IMR-90 (cell line): ENCODE data around the gene NEURL1B. TPM values are rescaled to one million over a fixed set of nuclear protein-coding genes. Genes with fewer than 3 reads are reported as not detected.
A peak's percentile ranks its signal among the peaks of the same experiment; 100 is the strongest.

ENCODE experiments used
- ATAC-seq: fragments of 200-7000 bp; cut with Tn5 transposase; 2 replicates; pipeline ENCODE4 v1.9.1; 2020; ENCODE audit warnings: low read depth, mild to moderate bottlenecking, moderate library complexity
- BruUV-seq: library from RNA; stranded (reverse); fragments of 400-500 nt; replicated peaks from 2 replicates; lab custom pipeline; 2021; lab: Mats Ljungman, UMichigan
- CTCF ChIA-PET: fragments of 300-600 bp; formaldehyde crosslinking; extraction: SDS; loops from one replicate; lab custom pipeline; 2021; ENCODE audit warnings: antibody characterized with exemption; lab: Yijun Ruan, JAX
- POLR2A ChIA-PET: fragments of 300-600 bp; sonication (Branson Sonifier 250); formaldehyde crosslinking; loops from one replicate; lab custom pipeline; 2022; ENCODE audit warnings: antibody characterized with exemption; ENCODE audit not compliant: unreplicated experiment; lab: Charles Lee
- DNase-seq: peaks from one replicate; pipeline ENCODE4 v3.0.0; 2013
- H2AFZ ChIP-seq: replicated peaks from 2 replicates; pipeline ENCODE3; 2013; ENCODE audit warnings: low read length, mild to moderate bottlenecking; ENCODE audit not compliant: poor library complexity
- H2AK5ac ChIP-seq: 2 replicates; pipeline ENCODE4 v1.6.1; 2013; ENCODE audit warnings: low read depth, low read length, inconsistent platforms
- H2AK9ac ChIP-seq: replicated peaks from 2 replicates; pipeline ENCODE3; 2013; ENCODE audit warnings: mild to moderate bottlenecking, low read depth, low read length, moderate library complexity; ENCODE audit not compliant: poor library complexity
- H2BK120ac ChIP-seq: 2 replicates; pipeline ENCODE4 v1.6.1; 2013; ENCODE audit warnings: low read depth, low read length, inconsistent platforms
- H2BK15ac ChIP-seq: 3 replicates; pipeline ENCODE4 v1.6.1; 2013; ENCODE audit warnings: low read depth, low read length, inconsistent platforms
- H2BK20ac ChIP-seq: 2 replicates; pipeline ENCODE4 v1.6.1; 2013; ENCODE audit warnings: low read depth, mild to moderate bottlenecking, inconsistent platforms, low read length, moderate library complexity
- H2BK5ac ChIP-seq: 2 replicates; pipeline ENCODE4 v1.6.1; 2013; ENCODE audit warnings: mild to moderate bottlenecking, low read depth, low read length, inconsistent platforms; ENCODE audit not compliant: poor library complexity, severe bottlenecking
- H3K14ac ChIP-seq: replicated peaks from 2 replicates; pipeline ENCODE4 v1.6.1; 2013; ENCODE audit warnings: low read depth, low read length, inconsistent platforms
- H3K18ac ChIP-seq: 2 replicates; pipeline ENCODE4 v1.6.1; 2013; ENCODE audit warnings: low read depth, low read length, control low read depth
- H3K23ac ChIP-seq: 2 replicates; pipeline ENCODE4 v1.6.1; 2013; ENCODE audit warnings: low read depth, low read length, inconsistent platforms
- H3K27ac ChIP-seq: 2 replicates; pipeline ENCODE4 v1.5.1; 2013; ENCODE audit warnings: mild to moderate bottlenecking, control low read depth, low read length; ENCODE audit not compliant: insufficient read depth
- H3K27me3 ChIP-seq: 2 replicates; pipeline ENCODE4 v1.6.1; 2013; ENCODE audit warnings: low read length; ENCODE audit not compliant: control insufficient read depth, insufficient read depth
- H3K36me3 ChIP-seq: 2 replicates; pipeline ENCODE4 v1.6.1; 2013; ENCODE audit warnings: low read length, mixed read lengths; ENCODE audit not compliant: control insufficient read depth, insufficient read depth
- H3K4ac ChIP-seq: 2 replicates; pipeline ENCODE4 v1.6.1; 2013; ENCODE audit warnings: low read depth, low read length, inconsistent platforms
- H3K4me1 ChIP-seq: 2 replicates; pipeline ENCODE4 v1.6.1; 2013; ENCODE audit warnings: low read length, mixed read lengths; ENCODE audit not compliant: control insufficient read depth, insufficient read depth
- H3K4me2 ChIP-seq: 2 replicates; pipeline ENCODE4 v1.6.1; 2013; ENCODE audit warnings: low read depth, mild to moderate bottlenecking, control low read depth, low read length, moderate library complexity
- H3K4me3 ChIP-seq: 2 replicates; pipeline ENCODE4 v1.5.1; 2013; ENCODE audit warnings: low read depth, mild to moderate bottlenecking, control low read depth, low read length, moderate library complexity; ENCODE audit not compliant: insufficient read depth
- H3K56ac ChIP-seq: 2 replicates; pipeline ENCODE4 v1.6.1; 2013; ENCODE audit warnings: low read length, inconsistent platforms; ENCODE audit not compliant: insufficient read depth; ENCODE audit errors: extremely low read depth
- H3K79me1 ChIP-seq, 2 experiments: 2 replicates each; pipeline ENCODE4 v1.6.1; 2013; ENCODE audit warnings: low read length in 2 of 2, inconsistent platforms in 1 of 2, low read depth in 1 of 2
- H3K9ac ChIP-seq: 2 replicates; pipeline ENCODE4 v1.6.1; 2013; ENCODE audit warnings: low read depth, low read length, control low read depth
- H3K9me1 ChIP-seq: 2 replicates; pipeline ENCODE4 v1.6.1; 2013; ENCODE audit warnings: low read length, inconsistent platforms; ENCODE audit not compliant: insufficient read depth
- H3K9me3 ChIP-seq: 2 replicates; pipeline ENCODE4 v1.6.1; 2013; ENCODE audit warnings: low read length; ENCODE audit not compliant: control insufficient read depth, insufficient read depth
- H4K20me1 ChIP-seq: 2 replicates; pipeline ENCODE4 v1.6.1; 2013; ENCODE audit warnings: low read length, inconsistent platforms; ENCODE audit not compliant: insufficient read depth
- H4K5ac ChIP-seq: 2 replicates; pipeline ENCODE4 v1.6.1; 2013; ENCODE audit warnings: mild to moderate bottlenecking, low read depth, low read length, control low read depth
- H4K8ac ChIP-seq, 2 experiments: 2 replicates each; pipeline ENCODE4 v1.6.1; 2013; ENCODE audit warnings: low read depth in 2 of 2, low read length in 2 of 2, control low read depth in 1 of 2, inconsistent platforms in 1 of 2
- H4K91ac ChIP-seq: 2 replicates; pipeline ENCODE4 v1.6.1; 2013; ENCODE audit warnings: low read depth, low read length, inconsistent platforms; ENCODE audit not compliant: insufficient read depth
- CHD1 ChIP-seq: IDR thresholded peaks from 2 replicates; pipeline ENCODE4 v1.6.1; 2012; ENCODE audit warnings: low read depth, low read length, improper control_type of control experiment
- CTCF ChIP-seq: conservative IDR thresholded peaks from 2 replicates; pipeline ENCODE4 v1.5.1; 2012; ENCODE audit warnings: mild to moderate bottlenecking, low read depth, low read length, improper control_type of control experiment
- ELK1 ChIP-seq: fragments of 150-350 bp; IDR thresholded peaks from 2 replicates; pipeline ENCODE4 v1.6.1; 2016; ENCODE audit warnings: low read depth, mild to moderate bottlenecking, low read length, moderate library complexity, borderline replicate concordance
- FOS ChIP-seq: fragments of 150-350 bp; IDR thresholded peaks from 2 replicates; pipeline ENCODE4 v1.6.1; 2016; ENCODE audit warnings: low read depth, low read length
- MAZ ChIP-seq: IDR thresholded peaks from 2 replicates; pipeline ENCODE4 v1.6.1; 2012; ENCODE audit warnings: low read depth, mild to moderate bottlenecking, low read length, improper control_type of control experiment, moderate library complexity, borderline replicate concordance
- NFE2L2 ChIP-seq: fragments of 150-350 bp; IDR thresholded peaks from 2 replicates; pipeline ENCODE4 v1.6.1; 2016; ENCODE audit warnings: low read depth, mild to moderate bottlenecking, low read length
- RCOR1 ChIP-seq: IDR thresholded peaks from 2 replicates; pipeline ENCODE4 v1.6.1; 2012; ENCODE audit warnings: mild to moderate bottlenecking, low read length, improper control_type of control experiment; ENCODE audit not compliant: insufficient replicate concordance
- dilution Hi-C: fragments of 300-500 bp; cut with HindIII; formaldehyde crosslinking; loops from one replicate; pipeline ENCODE4 v1.14.3; 2018; ENCODE audit warnings: low sequenced_read_pairs; ENCODE audit not compliant: unreplicated experiment
- in situ Hi-C: fragments of 300-500 bp; cut with MboI; formaldehyde crosslinking; loops from 3 replicates; pipeline ENCODE4 v1.14.3; 2019; ENCODE audit warnings: low sequenced_read_pairs, inconsistent platforms, mixed read lengths
- intact Hi-C: fragments of 100-400 bp; cut with micrococcal nuclease; formaldehyde crosslinking; loops from 2 replicates; pipeline ENCODE4 v1.10.0; 2022
- polyA plus RNA-seq, 3 experiments: library from polyadenylated mRNA; depleted of rRNA; stranded (reverse); fragments of >200 nt; gene quantifications; 2 replicates each; pipeline ENCODE4 v1.2.3, GENCODE V29; 2012; ENCODE audit warnings: low replicate concordance in 1 of 3
- total RNA-seq: library from RNA; depleted of rRNA; stranded (reverse); fragments of >200 nt; gene quantifications from 2 replicates; pipeline ENCODE4 v1.2.3, GENCODE V29; 2012

Gene NEURL1B
- total and polyA plus RNA-seq, 2 of the 4 experiments (the other 2 are of a cell fraction): 1.8 to 2.8 TPM

GRCh38 chr5:172659570-172659908, 18.5 kb downstream of the NEURL1B start:
- H2BK15ac ChIP-seq: peak overlapping the region; percentile 88; the same call in 2 of the 3 replicates
- peak overlapping the region; percentile 23 for H3K9ac ChIP-seq
- peaks cover 22% of the 10 kb centered on the region; the same call in 1 of the 2 replicates for H3K9me1 ChIP-seq
- H3K27ac ChIP-seq: peak overlapping the region; percentile 91
- H3K79me1 ChIP-seq: peaks cover 25 to 54% of the 10 kb centered on the region in 2 experiments; a peak in 3 of 4 replicates
- no peaks in the 10 kb centered on the region for H4K20me1 ChIP-seq
- POLR2A ChIA-PET: interaction anchor here (0.6 kb wide), 1 partner anchor 31 kb away, joined by 3 read pairs; no protein-coding TSS in a partner anchor
- CTCF ChIA-PET: interaction anchor here (1.2 to 1.4 kb wide), 3 partner anchors 13 to 55 kb away, joined by 3 to 4 read pairs (median 4); no protein-coding TSS in a partner anchor
- peak overlapping the region; percentile 76 for H3K14ac ChIP-seq
- H2BK5ac ChIP-seq: peak overlapping the region; percentile 89
- peak overlapping the region; percentile 82 for H2AK9ac ChIP-seq
- H4K91ac ChIP-seq: peak overlapping the region; percentile 86
- H4K8ac ChIP-seq: peak overlapping the region; percentile 45 to 94
- no peak for TF ChIP-seq NFE2L2
- no peak for TF ChIP-seq CHD1
- TF ChIP-seq RCOR1: peak; percentile 15
- TF ChIP-seq ELK1: no peak
- TF ChIP-seq FOS: no peak
- TF ChIP-seq CTCF: no peak
- no peak for TF ChIP-seq MAZ
- ATAC-seq (no peak; the same call in 1 of the 2 replicates), DNase-seq (no peak)
- no TSS peak for BruUV-seq
- peak overlapping the region; percentile 9; the same call in 1 of the 2 replicates for H3K4me2 ChIP-seq
- no peaks in the 10 kb centered on the region for H3K27me3 ChIP-seq
- intact Hi-C loops (no loop called here), in situ Hi-C loops (no loop called here), dilution Hi-C loops (no loop called here)
- H3K36me3 ChIP-seq: no peaks in the 10 kb centered on the region; the same call in 1 of the 2 replicates
- H3K56ac ChIP-seq: peak overlapping the region; percentile 83
- peak overlapping the region; percentile 94 for H2BK120ac ChIP-seq
- H2BK20ac ChIP-seq: peak overlapping the region; percentile 93
- H3K18ac ChIP-seq: peak overlapping the region; percentile 80
- H2AK5ac ChIP-seq: peak overlapping the region; percentile 92
- peak overlapping the region; percentile 91 for H2AFZ ChIP-seq
- H3K4me3 ChIP-seq: no peak overlapping the region
- H3K4me1 ChIP-seq: peaks cover 37% of the 10 kb centered on the region
- H3K23ac ChIP-seq: peak overlapping the region; percentile 94
- H4K5ac ChIP-seq: peak overlapping the region; percentile 65
- H3K4ac ChIP-seq: peak overlapping the region; percentile 97
- H3K9me3 ChIP-seq: peaks cover 8% of the 10 kb centered on the region
